IPS DF 4.7 (cell line): ENCODE measurements around the gene CCKAR.
"Not testable (repeated sequence)": the region's sequence is repeated elsewhere in the genome, so short reads cannot be mapped to it uniquely, and the experiment has no call there.

ENCODE experiments used
- DNase-seq: peaks from one replicate; pipeline ENCODE4 v3.0.0-alpha.2; 2013; ENCODE audit warnings: low spot score; ENCODE audit errors: extremely low read depth

The CCKAR gene

DNA sequence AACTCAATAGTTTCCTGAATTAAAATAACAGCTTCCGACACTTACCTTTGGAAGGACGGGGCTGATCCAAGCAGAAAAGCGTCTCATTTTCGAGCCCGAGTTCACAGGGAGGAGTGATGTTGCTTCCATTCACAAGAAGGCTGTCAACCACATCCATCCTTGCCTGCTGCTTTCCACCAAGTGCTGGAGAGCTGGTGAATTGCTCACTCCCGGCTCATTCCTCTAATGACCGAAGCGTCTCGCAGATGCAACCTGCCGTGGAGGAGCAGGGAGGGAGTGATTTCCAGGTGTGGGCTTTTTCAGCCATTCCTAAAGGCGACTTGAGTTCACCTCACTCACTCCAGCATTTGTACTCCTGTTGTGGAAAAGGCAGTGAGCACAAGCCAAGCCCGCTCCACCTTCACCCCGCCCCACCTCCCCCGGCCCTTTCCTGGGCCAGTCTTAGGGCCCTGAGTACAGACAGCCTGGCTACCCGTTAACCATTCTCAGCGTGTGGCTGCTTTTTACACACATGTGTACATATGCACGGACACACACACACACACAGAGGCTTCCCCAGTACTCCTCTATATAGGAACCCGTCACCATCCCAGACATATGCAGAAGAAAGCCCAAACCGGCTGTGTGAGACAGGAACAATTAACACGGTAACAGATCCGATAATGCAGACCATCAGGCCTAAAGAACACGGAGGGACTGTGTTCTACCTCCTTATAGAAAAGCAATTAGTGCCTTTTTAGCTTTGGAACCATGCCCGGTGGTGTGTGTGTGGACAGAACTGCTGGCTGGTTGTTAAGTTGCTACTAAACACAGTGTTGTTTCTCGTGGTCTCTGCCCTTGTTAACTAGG is at the start of gene CCKAR:
Gene CCKAR, minus strand, starts transcription at position 374 of the 849 bp plus-strand sequence. Its CDS starts 217 bp downstream, at position 157.
- no peak for DNase-seq

DNA sequence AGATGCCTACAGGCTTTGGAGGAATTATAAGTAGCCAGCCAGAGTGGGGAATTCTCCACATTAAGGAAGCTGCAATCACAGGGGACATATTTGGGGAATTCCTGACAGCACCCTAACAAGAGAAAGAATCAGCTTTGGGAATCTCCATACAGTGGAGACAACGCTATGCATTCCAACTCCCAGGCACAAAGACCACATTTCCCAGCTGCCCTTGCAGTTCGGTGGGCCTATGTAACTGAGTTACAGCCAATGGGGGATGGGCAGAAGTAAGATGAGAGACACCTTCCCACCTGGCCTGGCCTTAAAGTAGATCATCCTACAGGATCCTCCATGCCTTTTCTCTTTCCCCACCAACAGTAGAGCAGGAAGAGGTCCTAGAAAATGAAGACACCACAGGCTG is 43.4 kb upstream of the CCKAR start:
- no peak for DNase-seq

- DNase-seq: no peak
Measured at GRCh38 chr4:26531491-26532116, 41.3 kb upstream of the CCKAR start.

GRCh38 chr4:26530099-26530498 is 39.8 kb upstream of the CCKAR start:
- DNase-seq: no peak

DNA sequence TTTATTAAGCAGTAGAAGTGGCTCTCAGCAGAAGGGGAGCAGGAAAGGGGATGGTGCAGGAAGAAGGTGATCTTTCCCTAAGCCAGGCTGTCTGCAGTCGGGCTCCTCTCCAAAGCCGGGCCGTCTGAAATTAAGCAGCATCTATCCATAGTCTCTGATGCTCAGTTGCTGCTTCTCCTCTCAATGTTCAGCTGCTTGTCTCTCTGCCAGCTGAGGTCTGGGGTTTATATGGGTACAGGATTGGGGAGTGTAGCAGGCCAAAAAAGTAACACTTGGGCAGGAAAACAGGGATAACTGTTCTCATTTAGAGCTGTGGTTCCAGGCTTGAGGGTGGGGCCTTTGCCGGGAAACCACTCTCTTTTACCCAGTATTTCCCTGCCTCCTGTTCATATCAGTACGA is 39.2 kb upstream of the CCKAR start:
- no peak for DNase-seq

GRCh38 chr4:26525771-26526150 is 35.5 kb upstream of the CCKAR start:
- no peak for DNase-seq

DNA sequence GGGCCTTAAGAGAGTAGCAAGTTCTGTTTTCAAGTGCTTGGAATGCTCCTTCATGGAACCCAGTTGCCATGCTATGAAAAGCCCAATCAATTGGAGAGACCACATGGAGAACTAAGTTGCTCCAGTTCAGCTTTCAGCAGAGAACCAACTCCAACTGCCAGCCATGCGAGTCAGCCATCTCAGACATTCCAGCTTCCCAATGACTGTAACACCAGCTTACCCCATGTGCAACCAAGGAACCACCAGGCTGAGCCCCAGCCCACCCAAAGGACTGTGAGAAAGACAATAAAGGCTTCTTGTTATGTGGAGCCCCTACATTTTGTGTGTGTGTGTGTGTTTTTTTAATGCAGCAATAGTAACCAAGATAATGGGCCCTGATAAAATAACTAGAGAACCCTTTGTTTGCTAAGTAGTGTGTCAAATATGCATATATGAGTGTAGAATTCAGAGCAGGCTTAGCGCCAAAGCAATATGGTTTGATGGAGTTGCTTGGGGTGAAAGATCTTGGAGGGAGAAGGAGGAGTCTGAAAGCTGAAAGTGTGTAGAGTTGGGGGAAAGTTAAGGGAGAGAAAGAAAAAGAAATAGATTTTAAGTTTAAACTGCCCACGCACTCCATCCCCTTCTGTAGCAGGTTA is 35.0 kb upstream of the CCKAR start:
- DNase-seq: no peak

- DNase-seq: no peak
Measured at GRCh38 chr4:26524011-26524410, 33.7 kb upstream of the CCKAR start.

- no peak for DNase-seq
Measured at GRCh38 chr4:26522478-26522877, 32.2 kb upstream of the CCKAR start.

- no peak for DNase-seq
Measured at GRCh38 chr4:26520728-26521450, 30.6 kb upstream of the CCKAR start.

DNA sequence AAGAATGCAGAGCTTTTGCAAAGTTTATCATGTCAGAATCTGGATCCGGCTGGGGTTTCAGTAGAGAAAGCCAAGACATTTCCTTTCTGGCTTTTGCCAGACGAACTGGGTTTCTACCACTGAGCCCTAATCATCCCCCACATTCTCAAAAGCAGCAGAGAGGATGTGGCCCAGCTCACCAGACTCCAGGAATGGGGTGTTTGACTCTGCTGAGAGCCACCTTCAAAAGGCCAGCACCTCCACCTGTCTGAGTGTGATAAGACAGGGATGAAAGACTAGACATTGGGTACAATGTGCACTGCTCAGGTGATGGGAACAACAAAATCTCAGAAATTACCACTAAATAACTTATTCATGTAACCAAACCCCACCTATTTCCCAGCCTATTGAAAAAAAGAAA is 25.7 kb upstream of the CCKAR start:
- DNase-seq: no peak

- no peak for DNase-seq
Measured at GRCh38 chr4:26510334-26510964, 20.2 kb upstream of the CCKAR start.

DNA sequence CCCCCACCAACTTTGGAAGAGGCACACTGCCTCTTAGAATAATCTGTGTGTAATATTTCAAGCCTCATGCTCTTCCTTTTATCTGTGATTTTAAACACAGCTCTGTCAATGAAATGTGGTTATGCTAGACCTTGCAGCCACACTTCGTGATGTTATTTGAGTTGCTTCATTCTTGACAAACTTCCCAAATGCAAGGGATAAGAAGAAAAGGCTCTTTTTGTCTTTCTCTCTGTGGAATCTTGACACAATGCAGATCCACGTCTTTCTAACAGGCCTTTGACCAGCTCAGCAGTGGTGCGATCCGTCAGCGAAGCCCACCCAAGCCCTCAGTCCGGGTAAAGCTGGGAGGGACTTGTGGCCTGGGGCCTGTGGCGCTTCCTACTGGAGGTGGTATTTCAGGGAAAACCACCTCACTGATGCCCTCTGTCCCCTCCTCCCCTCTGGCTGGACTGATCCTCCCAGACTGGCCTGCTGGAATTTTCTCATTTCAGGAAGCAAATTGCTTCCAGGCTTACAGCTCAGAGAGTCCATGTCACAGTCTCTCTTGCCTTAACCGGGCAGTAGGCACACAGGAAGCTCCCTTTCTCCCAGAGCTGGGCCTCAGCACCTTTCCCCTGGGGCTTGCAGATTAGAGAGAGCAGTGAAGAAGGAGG is 19.5 kb upstream of the CCKAR start:
- no peak for DNase-seq

DNA sequence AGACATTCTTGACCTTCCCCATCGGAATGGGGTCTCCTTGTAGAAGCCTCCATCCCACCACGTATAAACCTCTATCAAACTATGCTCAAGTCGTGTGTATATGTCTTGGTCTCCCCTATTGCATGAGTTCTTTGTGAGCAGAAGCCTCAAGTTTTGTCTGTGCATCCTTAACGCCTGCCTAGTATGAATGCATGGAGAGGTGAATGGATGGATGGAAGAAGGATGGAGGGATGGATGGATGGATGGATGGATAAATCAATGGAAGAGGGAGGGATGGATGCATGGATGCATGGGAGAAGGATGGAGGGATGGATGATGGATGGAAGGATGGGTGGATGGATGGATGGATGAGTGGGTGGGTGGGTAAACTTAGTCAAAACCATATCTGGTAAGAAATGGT is 17.0 kb upstream of the CCKAR start:
- DNase-seq: no peak

DNA sequence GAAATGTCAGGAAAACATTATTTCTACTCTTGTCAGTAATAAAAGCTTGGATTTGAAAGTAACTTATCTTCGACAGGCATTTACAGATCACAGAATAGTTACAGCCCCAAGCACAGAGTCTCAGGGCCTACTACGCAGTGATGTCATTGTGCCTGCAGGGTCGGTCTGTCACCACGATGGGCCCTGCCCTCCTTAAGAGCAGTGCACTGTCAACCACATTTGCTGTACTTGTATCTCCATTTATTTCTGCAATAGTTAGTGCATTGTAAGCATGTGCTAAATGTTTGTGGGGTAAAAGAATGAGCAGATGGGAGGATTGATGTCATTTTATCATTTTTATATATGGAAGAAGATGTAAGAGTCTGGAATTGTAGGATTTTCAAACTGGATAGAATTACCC is 13.6 kb upstream of the CCKAR start:
- no peak for DNase-seq

DNA sequence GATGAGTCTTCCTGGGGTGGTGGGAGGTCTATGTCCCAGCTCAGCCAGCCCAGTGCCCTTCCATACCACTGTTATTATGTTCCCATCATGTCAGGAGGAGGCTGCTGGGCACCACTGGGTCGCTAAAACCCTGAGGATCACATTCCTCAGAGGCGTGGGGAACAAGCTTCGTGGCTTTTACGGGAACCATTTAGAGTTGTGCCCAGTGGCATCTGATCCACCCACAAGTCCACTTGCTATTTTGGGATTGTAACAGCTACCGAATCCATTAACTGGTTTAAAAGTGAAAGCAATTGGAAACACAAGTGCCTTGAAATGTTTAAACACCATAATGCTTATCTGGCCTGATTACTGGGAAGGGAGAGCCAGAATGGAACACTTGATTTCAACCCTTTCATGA is 13.1 kb upstream of the CCKAR start:
- no peak for DNase-seq

DNA sequence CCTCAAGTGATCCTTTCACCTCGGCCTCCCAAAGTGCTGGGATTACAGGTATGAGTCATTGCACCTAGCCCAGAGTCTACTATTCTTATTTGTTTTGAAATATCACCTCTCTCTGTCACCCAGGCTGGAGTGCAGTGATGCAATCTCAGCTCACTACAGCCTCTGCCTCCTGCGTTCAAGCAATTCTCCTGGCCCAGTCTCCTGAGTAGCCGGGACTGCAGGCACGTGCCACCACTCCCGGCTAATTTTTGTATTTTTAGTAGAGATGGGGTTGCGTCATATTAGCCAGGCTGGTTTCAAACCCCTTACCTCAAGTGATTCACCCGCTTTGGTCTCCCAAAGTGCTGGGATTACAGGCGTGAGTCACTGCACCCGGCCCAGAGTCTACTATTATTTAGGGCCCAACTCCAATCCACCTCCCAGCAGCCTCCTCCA is 10.3 kb upstream of the CCKAR start:
- not testable (repeated sequence) for DNase-seq

- DNase-seq: no peak
Measured at GRCh38 chr4:26496207-26496783, 6.0 kb upstream of the CCKAR start.

- DNase-seq: no peak
Measured at GRCh38 chr4:26493461-26493860, 3.2 kb upstream of the CCKAR start.

DNA sequence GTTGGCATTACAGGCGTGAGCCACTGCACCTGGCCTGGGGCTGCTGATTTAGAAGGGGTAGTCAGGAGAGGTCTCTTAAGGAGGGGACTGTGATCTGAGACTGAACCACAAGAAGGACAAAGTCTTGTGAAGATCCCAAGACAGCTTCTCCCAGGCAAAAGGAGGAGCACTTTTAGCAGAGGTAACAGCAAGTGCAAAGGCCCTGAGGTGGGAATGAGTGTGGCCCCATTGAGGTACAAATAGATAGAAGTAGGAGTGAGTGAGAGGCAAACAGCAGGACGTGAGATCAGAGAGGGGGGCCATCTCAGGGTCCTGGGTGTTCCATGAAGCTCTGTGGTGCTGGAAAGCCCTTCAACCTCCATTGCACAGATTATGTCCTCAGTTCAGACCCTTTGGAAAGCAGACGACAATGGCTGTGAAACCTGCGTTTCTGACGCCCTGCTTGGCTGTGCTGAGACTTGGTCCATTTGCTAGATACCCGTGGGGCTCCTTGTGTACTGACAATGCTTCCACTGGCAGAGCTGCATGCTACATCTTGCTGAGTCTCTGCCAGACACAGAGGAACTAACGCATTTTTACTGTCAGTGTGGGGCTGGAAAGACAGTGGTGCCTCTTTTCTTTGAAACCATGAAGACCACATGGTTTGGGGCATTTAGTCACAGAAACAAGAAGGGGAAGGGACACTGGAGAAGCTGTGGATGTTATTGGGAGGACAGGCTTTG is 1.3 kb upstream of the CCKAR start:
- DNase-seq: no peak
